GM12878 (cell line): ENCODE measurements around the gene SSC4D. TPM values are rescaled to one million over a fixed set of nuclear protein-coding genes. Genes with fewer than 3 reads are reported as not detected.

Experiments
- ATAC-seq: fragments of 200-7000 bp; cut with Tn5 transposase; 3 replicates; pipeline ENCODE4 v1.9.1; 2020; ENCODE audit warnings: mild to moderate bottlenecking, moderate library complexity
- BruUV-seq: library from RNA; stranded (reverse); fragments of 400-500 nt; replicated peaks from 2 replicates; lab custom pipeline; 2021; lab: Mats Ljungman, UMichigan
- CTCF ChIA-PET: fragments of 300-600 bp; sonication (Branson Sonifier 250); formaldehyde crosslinking; extraction: SDS; loops from one replicate; lab custom pipeline; 2021; ENCODE audit warnings: inconsistent platforms; lab: Yijun Ruan, JAX
- POLR2A ChIA-PET: fragments of 350-600 bp; formaldehyde crosslinking; extraction: SDS; loops from one replicate; lab custom pipeline; 2021; ENCODE audit warnings: inconsistent platforms; lab: Charles Lee
- RAD21 ChIA-PET: fragments of 300-600 bp; sonication (Branson Sonifier 250); formaldehyde crosslinking; loops from one replicate; lab custom pipeline; 2023; ENCODE audit warnings: antibody characterized with exemption; ENCODE audit not compliant: unreplicated experiment; lab: Charles Lee
- SMC1A ChIA-PET: fragments of 300-600 bp; sonication (Branson Sonifier 250); formaldehyde crosslinking; loops from one replicate; lab custom pipeline; 2023; ENCODE audit not compliant: unreplicated experiment, uncharacterized antibody; lab: Charles Lee
- DNase-seq: peaks from one replicate; pipeline ENCODE4 v3.0.0-alpha.2; 2011; ENCODE audit warnings: low read depth, low spot score
- FAIRE-seq: peaks from 3 replicates; lab custom pipeline; 2011; peaks lifted over from hg19 to GRCh38; lab: Jason Lieb, UNC
- H2AFZ ChIP-seq: 2 replicates; pipeline ENCODE4 v1.6.0; 2011; ENCODE audit warnings: low read depth, low read length, control low read depth; ENCODE audit not compliant: control insufficient read depth
- H3K27ac ChIP-seq: 2 replicates; pipeline ENCODE4 v1.5.1; 2011; ENCODE audit warnings: control low read depth; ENCODE audit not compliant: control insufficient read depth, insufficient read depth
- H3K27me3 ChIP-seq, 2 experiments: replicated peaks in 1 of 2; 2 replicates each; pipeline versions ENCODE4 v1.6.0 to v1.6.1; 2011; ENCODE audit warnings: low read length in 1 of 2; ENCODE audit not compliant: control insufficient read depth in 2 of 2, insufficient read depth in 2 of 2
- H3K36me3 ChIP-seq, 2 experiments: 2 replicates each; pipeline ENCODE4 v1.5.1; 2011; ENCODE audit warnings: low read length in 1 of 2; ENCODE audit not compliant: control insufficient read depth in 2 of 2, insufficient read depth in 2 of 2
- H3K4me1 ChIP-seq: 2 replicates; pipeline ENCODE4 v1.6.1; 2011; ENCODE audit warnings: mild to moderate bottlenecking, low read length, moderate library complexity, mixed read lengths; ENCODE audit not compliant: control insufficient read depth, insufficient read depth
- H3K4me2 ChIP-seq: 2 replicates; pipeline ENCODE4 v1.6.0; 2011; ENCODE audit warnings: control low read depth; ENCODE audit not compliant: control insufficient read depth, insufficient read depth
- H3K4me3 ChIP-seq: fragments of 200-600 bp; sonication (generic); 2 replicates; pipeline ENCODE4 v1.5.1; 2016
- H3K79me2 ChIP-seq: 2 replicates; pipeline ENCODE4 v1.6.0; 2011; ENCODE audit warnings: low read length; ENCODE audit not compliant: control insufficient read depth, insufficient read depth
- H3K9ac ChIP-seq: 2 replicates; pipeline ENCODE4 v1.8.0; 2011; ENCODE audit warnings: low read length, control low read depth, mixed read lengths; ENCODE audit not compliant: control insufficient read depth, insufficient read depth
- H3K9me3 ChIP-seq: replicated peaks from 3 replicates; pipeline ENCODE4 v1.5.1; 2011; ENCODE audit warnings: mild to moderate bottlenecking, low read length; ENCODE audit not compliant: control insufficient read depth, insufficient read depth
- H4K20me1 ChIP-seq: 2 replicates; pipeline ENCODE4 v1.6.0; 2011; ENCODE audit not compliant: control insufficient read depth, insufficient read depth
- BRCA1 ChIP-seq: IDR thresholded peaks from 2 replicates; pipeline ENCODE4 v1.6.1; 2011; ENCODE audit warnings: low read depth, low read length, improper control_type of control experiment
- KAT2A ChIP-seq: conservative IDR thresholded peaks from 2 replicates; pipeline ENCODE4 v1.6.1; 2011; ENCODE audit warnings: low read depth, low read length; ENCODE audit not compliant: control insufficient read depth
- WGBS: methylation state at CpG from one replicate; pipeline ENCODE4 v1.1.6; 2016; ENCODE audit warnings: low lambda C conversion rate; ENCODE audit not compliant: insufficient replicate concordance, insufficient coverage; ENCODE audit errors: missing lambda C conversion rate; 5-methylcytosine and 5-hydroxymethylcytosine counted together
- in situ Hi-C: fragments of 300-500 bp; cut with MboI; formaldehyde crosslinking; loops from 9 replicates; pipeline ENCODE4 v1.14.3; 2018; ENCODE audit warnings: mixed read lengths
- intact Hi-C: fragments of 100-400 bp; cut with micrococcal nuclease; formaldehyde crosslinking; loops from one replicate; pipeline ENCODE4 v1.14.2; 2022; ENCODE audit not compliant: unreplicated experiment
- polyA plus RNA-seq, 11 experiments: library from polyadenylated mRNA; depleted of rRNA in 4 of 11; unstranded in 6 of 11; stranded (reverse) in 5 of 11; fragments of >200 nt; fragmentation: Nextera tagmentation in 4 of 11; fragmentation: Illumina TruSeq in 1 of 11; extraction: Ambion mirVana in 4 of 11; extraction: Trizol in 1 of 11; gene quantifications; 1 replicate in 1 of 11; 2 replicates in 10 of 11; pipeline versions ENCODE4 v1.2.1 to v1.2.3, GENCODE V29; 2011 to 2016; ENCODE audit warnings: inconsistent platforms in 2 of 11, missing spikeins in 2 of 11, low read depth in 1 of 11
- total RNA-seq, 4 experiments: library from RNA; depleted of rRNA in 3 of 4; stranded (reverse); fragments of >200 nt in 3 of 4; fragmentation: Illumina TruSeq in 1 of 4; extraction: Trizol in 1 of 4; gene quantifications; 2 replicates each; pipeline versions ENCODE4 v1.2.1 to v1.2.3, GENCODE V29; 2013 to 2021
- TF ChIP-seq, protein P1 (sequence below): fragments of 450-650 bp; IDR thresholded peaks from 2 replicates; pipeline ENCODE4 v1.6.1; 2017; ENCODE audit warnings: mild to moderate bottlenecking, low read depth, inconsistent platforms; ENCODE audit not compliant: poor library complexity, severe bottlenecking
- TF ChIP-seq, protein P2 (sequence below): fragments of 150-350 bp; IDR thresholded peaks from 2 replicates; pipeline ENCODE4 v1.6.1; 2014; ENCODE audit warnings: mild to moderate bottlenecking, low read depth, low read length

SSC4D gene
- total and polyA plus RNA-seq, 10 of the 15 experiments (the other 5 are each of a cell fraction or from before 2014, with no cell fraction given) = 0.08 to 0.79 (median 0.25) TPM; not detected in 1

DNA sequence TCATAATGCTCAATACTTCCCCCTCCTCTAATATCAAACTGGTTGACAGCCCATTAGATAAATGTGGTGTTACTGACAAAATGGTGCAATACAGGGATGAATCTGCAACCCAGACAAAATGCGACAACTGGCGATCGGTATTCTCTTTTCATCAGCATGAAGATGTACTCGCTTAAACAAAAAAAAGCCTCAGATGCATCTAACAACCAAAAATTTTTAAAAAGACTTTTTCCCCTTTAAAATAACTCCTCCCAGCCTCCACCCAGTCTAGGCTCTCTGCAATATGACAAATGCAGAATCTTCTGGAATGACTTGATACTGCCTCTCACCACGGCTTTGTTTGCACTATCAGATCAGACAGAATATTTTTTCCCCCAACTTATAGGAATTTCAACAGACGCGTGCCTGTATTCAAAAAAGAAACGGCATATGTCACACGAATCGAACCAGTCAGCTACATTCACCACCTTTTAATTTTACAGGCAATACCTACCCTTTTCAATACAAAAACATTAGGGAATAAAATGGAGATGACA, 52.0 kb downstream of the SSC4D start:
- CTCF ChIA-PET = interaction anchor here (1.0 to 4.0 kb wide), 3 partner anchors 39 to 66 kb away, joined by 3 to 58 read pairs (median 14); no protein-coding TSS in a partner anchor
- Histone ChIP-seq H3K4me1 (peaks cover 9% of the 10 kb centered on the region), H3K4me2 (peak overlapping the region; percentile 74), H3K36me3 (peaks cover 0 to 18% of the 10 kb centered on the region in 2 experiments; a peak in 3 of 4 replicates), H3K9me3 (peaks cover 2% of the 10 kb centered on the region; the same call in 2 of the 3 replicates), H3K9ac (peak overlapping the region; percentile 83), H3K79me2 (peaks cover 62% of the 10 kb centered on the region), H3K27me3 (no peaks in the 10 kb centered on the region), H3K27ac (peak overlapping the region; percentile 96), H3K4me3 (peak overlapping the region; percentile 99), H2AFZ (no peak overlapping the region), H4K20me1 (peaks cover 10% of the 10 kb centered on the region)
- POLR2A ChIA-PET = interaction anchor here (0.7 to 4.9 kb wide), 6 partner anchors 10 to 309 kb away, joined by 3 to 67 read pairs (median 6); partner anchors contain the start of genes HSPB1, MDH2 and STYXL1
- no peak for ATAC-seq
- DNase-seq = no peak
- under 1% methylated on average over 10 of the region's 10 CpGs for WGBS
- BruUV-seq = TSS peak; percentile 65
- intact Hi-C loops (no loop called here), in situ Hi-C loops (no loop called here)
- TF ChIP-seq, protein P1, sequence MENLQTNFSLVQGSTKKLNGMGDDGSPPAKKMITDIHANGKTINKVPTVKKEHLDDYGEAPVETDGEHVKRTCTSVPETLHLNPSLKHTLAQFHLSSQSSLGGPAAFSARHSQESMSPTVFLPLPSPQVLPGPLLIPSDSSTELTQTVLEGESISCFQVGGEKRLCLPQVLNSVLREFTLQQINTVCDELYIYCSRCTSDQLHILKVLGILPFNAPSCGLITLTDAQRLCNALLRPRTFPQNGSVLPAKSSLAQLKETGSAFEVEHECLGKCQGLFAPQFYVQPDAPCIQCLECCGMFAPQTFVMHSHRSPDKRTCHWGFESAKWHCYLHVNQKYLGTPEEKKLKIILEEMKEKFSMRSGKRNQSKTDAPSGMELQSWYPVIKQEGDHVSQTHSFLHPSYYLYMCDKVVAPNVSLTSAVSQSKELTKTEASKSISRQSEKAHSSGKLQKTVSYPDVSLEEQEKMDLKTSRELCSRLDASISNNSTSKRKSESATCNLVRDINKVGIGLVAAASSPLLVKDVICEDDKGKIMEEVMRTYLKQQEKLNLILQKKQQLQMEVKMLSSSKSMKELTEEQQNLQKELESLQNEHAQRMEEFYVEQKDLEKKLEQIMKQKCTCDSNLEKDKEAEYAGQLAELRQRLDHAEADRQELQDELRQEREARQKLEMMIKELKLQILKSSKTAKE = no peak
- no peak for TF ChIP-seq KAT2A
- no peak for TF ChIP-seq BRCA1
- TF ChIP-seq, protein P2, sequence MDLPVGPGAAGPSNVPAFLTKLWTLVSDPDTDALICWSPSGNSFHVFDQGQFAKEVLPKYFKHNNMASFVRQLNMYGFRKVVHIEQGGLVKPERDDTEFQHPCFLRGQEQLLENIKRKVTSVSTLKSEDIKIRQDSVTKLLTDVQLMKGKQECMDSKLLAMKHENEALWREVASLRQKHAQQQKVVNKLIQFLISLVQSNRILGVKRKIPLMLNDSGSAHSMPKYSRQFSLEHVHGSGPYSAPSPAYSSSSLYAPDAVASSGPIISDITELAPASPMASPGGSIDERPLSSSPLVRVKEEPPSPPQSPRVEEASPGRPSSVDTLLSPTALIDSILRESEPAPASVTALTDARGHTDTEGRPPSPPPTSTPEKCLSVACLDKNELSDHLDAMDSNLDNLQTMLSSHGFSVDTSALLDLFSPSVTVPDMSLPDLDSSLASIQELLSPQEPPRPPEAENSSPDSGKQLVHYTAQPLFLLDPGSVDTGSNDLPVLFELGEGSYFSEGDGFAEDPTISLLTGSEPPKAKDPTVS = peak; percentile 17; the same call in 1 of the 2 replicates
- RAD21 ChIA-PET = interaction anchor here (0.6 to 4.4 kb wide), 2 partner anchors 39 to 43 kb away, joined by 5 to 58 read pairs; no protein-coding TSS in a partner anchor
- SMC1A ChIA-PET = interaction anchor here (1.3 to 1.8 kb wide), 2 partner anchors 10 to 24 kb away, joined by 3 read pairs; no protein-coding TSS in a partner anchor
- no peak for FAIRE-seq
